ENCODE results near the gene ATP6V0E1.

ATP6V0E1 gene

DNA sequence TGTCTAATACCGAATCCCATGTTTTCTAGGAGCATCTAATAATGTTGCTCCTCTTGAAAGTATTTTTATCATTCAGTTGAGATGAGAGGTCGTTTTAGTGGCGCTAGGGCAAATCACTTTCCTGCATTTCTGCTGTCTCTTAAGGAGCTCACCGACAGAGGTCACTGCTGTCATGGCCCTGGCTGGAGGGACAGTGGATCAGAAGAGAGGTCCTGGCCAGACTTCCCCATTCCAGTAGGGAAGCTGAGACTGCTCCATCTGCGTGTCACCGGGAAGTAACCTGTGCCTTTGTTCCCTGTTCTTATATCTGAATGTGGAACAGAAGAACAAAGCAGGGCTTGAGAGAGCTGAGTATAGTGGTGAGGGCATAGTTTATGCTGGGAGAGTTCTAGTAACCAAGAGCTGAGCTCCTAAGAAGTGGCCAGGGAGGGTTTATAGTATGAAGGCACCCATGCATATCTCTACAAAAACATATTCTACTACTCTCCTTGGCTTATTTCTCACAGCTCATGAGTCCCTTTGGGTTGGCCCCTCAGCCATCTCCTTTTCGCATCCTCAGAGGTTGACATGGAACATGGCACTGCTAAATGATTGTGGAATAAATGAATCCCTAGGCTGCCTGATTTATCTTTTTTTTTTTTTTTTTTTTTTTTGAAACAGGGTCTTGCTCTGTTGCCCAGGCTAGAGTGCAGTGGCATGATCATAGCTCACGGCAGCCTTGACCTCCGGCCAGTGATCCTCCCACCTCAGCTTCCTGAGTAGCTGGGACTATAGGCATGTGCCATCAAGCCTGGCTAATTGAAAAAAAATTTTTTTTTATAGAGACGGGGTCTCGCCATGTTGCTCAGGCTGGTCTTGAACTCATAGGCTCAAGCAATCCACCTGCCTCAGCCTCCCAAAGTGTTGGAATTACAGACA is 27.2 kb downstream of the ATP6V0E1 start:
- Histone ChIP-seq H2AK5ac (ENCODE audit: low read length) (no peak overlapping the region), H3K14ac (ENCODE audit: low read length) (no peak overlapping the region), H4K8ac (ENCODE audit: low read depth, low read length) (peak overlapping the region; percentile 29), H3K36me3 (ENCODE audit: control insufficient read depth in 1 of 2, insufficient read depth in 2 of 2, low read length in 2 of 2) (no peaks in the 10 kb centered on the region), H3K79me1 (ENCODE audit: low read length) (no peaks in the 10 kb centered on the region), H3K4me2 (ENCODE audit: low read length) (no peak overlapping the region), H4K91ac (ENCODE audit: low read depth, low read length) (no peak overlapping the region), H3K27ac (ENCODE audit: low read depth, low read length) (no peak overlapping the region), H3K79me2 (ENCODE audit: control insufficient read depth, insufficient read depth, low read length, poor library complexity) (peaks cover 4% of the 10 kb centered on the region), H4K12ac (ENCODE audit: low read depth, low read length) (no peak overlapping the region), H2BK12ac (ENCODE audit: low read length) (no peak overlapping the region), H3K27me3 (ENCODE audit: insufficient read depth, low read length) (no peaks in the 10 kb centered on the region), H3K4me3 (ENCODE audit: low read depth, low read length) (no peak overlapping the region), H3K23ac (ENCODE audit: low read length) (peak overlapping the region; percentile 52), H3K9me3 (ENCODE audit: insufficient read depth, low read depth, low read length) (no peaks in the 10 kb centered on the region), H2BK120ac (ENCODE audit: insufficient read depth, low read length, poor library complexity) (peak overlapping the region; percentile 17), H3K18ac (ENCODE audit: low read length) (no peak overlapping the region), H2AFZ (ENCODE audit: insufficient read depth, low read length, poor library complexity) (no peak overlapping the region), H3K9ac (ENCODE audit: low read length) (peak overlapping the region; percentile 22), H3K4me1 (ENCODE audit: control insufficient read depth in 1 of 2, insufficient read depth in 2 of 2, low read length in 2 of 2) (peaks cover under 1 to 5% of the 10 kb centered on the region in 2 experiments), H3K4ac (ENCODE audit: low read depth, low read length) (peak overlapping the region; percentile 77), H2BK5ac (ENCODE audit: low read depth, low read length, poor library complexity) (no peak overlapping the region)
- DNase-seq, result peak; percentile 86 to 87
- no CpG with 5 or more reads among the region's 11 CpGs for WGBS (ENCODE audit: extremely low coverage, insufficient coverage, insufficient read length)

DNA sequence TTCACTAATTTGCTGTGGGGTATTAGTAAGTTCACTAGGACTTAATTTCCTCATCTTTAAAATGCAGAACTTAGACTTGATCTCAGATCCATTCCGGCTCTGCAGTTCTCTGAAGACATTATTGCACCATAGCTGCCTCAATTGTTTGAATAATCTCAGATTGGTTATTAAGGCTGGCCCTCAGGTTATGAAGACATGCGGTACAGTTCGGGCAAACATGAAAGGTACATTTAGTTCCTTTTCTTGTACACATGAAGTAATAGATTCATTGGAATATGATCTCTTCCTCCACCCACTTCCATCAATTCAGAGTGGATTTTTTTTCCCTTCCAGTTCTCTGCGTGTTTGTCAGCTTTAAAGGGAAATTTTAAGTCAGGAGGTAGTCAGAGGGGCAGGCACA is 28.0 kb downstream of the ATP6V0E1 start:
- H4K12ac ChIP-seq (ENCODE audit: low read depth, low read length), result no peak overlapping the region
- no peak overlapping the region for H3K27ac ChIP-seq (ENCODE audit: low read depth, low read length)
- no CpG with 5 or more reads among the region's 4 CpGs for WGBS (ENCODE audit: extremely low coverage, insufficient coverage, insufficient read length)
- no peaks in the 10 kb centered on the region for H3K9me3 ChIP-seq (ENCODE audit: insufficient read depth, low read depth, low read length)
- H3K36me3 ChIP-seq (ENCODE audit: control insufficient read depth in 1 of 2, insufficient read depth in 2 of 2, low read length in 2 of 2), result no peaks in the 10 kb centered on the region
- H4K8ac ChIP-seq (ENCODE audit: low read depth, low read length), result no peak overlapping the region
- H3K4me3 ChIP-seq (ENCODE audit: low read depth, low read length), result no peak overlapping the region
- peaks cover 7% of the 10 kb centered on the region for H3K79me2 ChIP-seq (ENCODE audit: control insufficient read depth, insufficient read depth, low read length, poor library complexity)
- H3K4me1 ChIP-seq (ENCODE audit: control insufficient read depth in 1 of 2, insufficient read depth in 2 of 2, low read length in 2 of 2), result peaks cover 5 to 9% of the 10 kb centered on the region in 2 experiments
- no peak overlapping the region for H4K91ac ChIP-seq (ENCODE audit: low read depth, low read length)
- no peak overlapping the region for H3K23ac ChIP-seq (ENCODE audit: low read length)
- no peak overlapping the region for H2AK5ac ChIP-seq (ENCODE audit: low read length)
- no peak overlapping the region for H3K4me2 ChIP-seq (ENCODE audit: low read length)
- peak overlapping the region; percentile 49 for H3K4ac ChIP-seq (ENCODE audit: low read depth, low read length)
- H3K18ac ChIP-seq (ENCODE audit: low read length), result no peak overlapping the region
- H2BK120ac ChIP-seq (ENCODE audit: insufficient read depth, low read length, poor library complexity), result no peak overlapping the region
- H2AFZ ChIP-seq (ENCODE audit: insufficient read depth, low read length, poor library complexity), result no peak overlapping the region
- DNase-seq, result no peak
- no peak overlapping the region for H2BK5ac ChIP-seq (ENCODE audit: low read depth, low read length, poor library complexity)
- H3K79me1 ChIP-seq (ENCODE audit: low read length), result no peaks in the 10 kb centered on the region
- H3K27me3 ChIP-seq (ENCODE audit: insufficient read depth, low read length), result no peaks in the 10 kb centered on the region
- H3K14ac ChIP-seq (ENCODE audit: low read length), result no peak overlapping the region
- no peak overlapping the region for H2BK12ac ChIP-seq (ENCODE audit: low read length)
- H3K9ac ChIP-seq (ENCODE audit: low read length), result no peak overlapping the region

DNA sequence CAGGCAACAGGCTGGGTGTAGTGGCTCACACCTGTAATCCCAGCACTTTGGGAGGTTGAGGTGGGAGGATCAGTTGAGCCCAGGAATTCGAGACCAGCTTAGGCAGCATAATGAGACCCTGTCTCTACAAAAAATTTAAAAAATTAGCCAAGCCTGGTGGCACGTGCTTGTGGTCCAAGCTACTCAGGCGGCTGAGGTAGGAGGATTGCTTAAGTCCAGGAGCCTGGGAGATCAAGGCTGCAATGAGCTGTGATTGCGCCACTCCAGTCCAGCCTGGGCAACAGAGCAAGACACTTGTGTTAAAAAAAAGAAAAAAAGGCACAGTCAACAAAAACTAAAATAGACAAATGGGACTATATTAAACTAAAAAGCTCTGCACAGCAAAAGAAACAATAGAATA is 29.3 kb downstream of the ATP6V0E1 start:
- Histone ChIP-seq H3K27me3 (ENCODE audit: insufficient read depth, low read length) (no peaks in the 10 kb centered on the region), H3K9me3 (ENCODE audit: insufficient read depth, low read depth, low read length) (no peaks in the 10 kb centered on the region), H2AK5ac (ENCODE audit: low read length) (no peak overlapping the region), H3K79me1 (ENCODE audit: low read length) (no peaks in the 10 kb centered on the region), H4K91ac (ENCODE audit: low read depth, low read length) (no peak overlapping the region), H3K14ac (ENCODE audit: low read length) (no peak overlapping the region), H3K36me3 (ENCODE audit: control insufficient read depth in 1 of 2, insufficient read depth in 2 of 2, low read length in 2 of 2) (no peaks in the 10 kb centered on the region), H2BK12ac (ENCODE audit: low read length) (no peak overlapping the region), H3K4ac (ENCODE audit: low read depth, low read length) (no peak overlapping the region), H3K9ac (ENCODE audit: low read length) (no peak overlapping the region), H3K18ac (ENCODE audit: low read length) (no peak overlapping the region), H2AFZ (ENCODE audit: insufficient read depth, low read length, poor library complexity) (no peak overlapping the region), H2BK5ac (ENCODE audit: low read depth, low read length, poor library complexity) (no peak overlapping the region), H2BK120ac (ENCODE audit: insufficient read depth, low read length, poor library complexity) (no peak overlapping the region), H3K23ac (ENCODE audit: low read length) (no peak overlapping the region), H4K8ac (ENCODE audit: low read depth, low read length) (no peak overlapping the region), H3K4me3 (ENCODE audit: low read depth, low read length) (no peak overlapping the region), H3K27ac (ENCODE audit: low read depth, low read length) (no peak overlapping the region), H3K4me1 (ENCODE audit: control insufficient read depth in 1 of 2, insufficient read depth in 2 of 2, low read length in 2 of 2) (peaks cover 5 to 14% of the 10 kb centered on the region in 2 experiments), H3K79me2 (ENCODE audit: control insufficient read depth, insufficient read depth, low read length, poor library complexity) (peaks cover 5% of the 10 kb centered on the region), H3K4me2 (ENCODE audit: low read length) (no peak overlapping the region), H4K12ac (ENCODE audit: low read depth, low read length) (no peak overlapping the region)
- WGBS (ENCODE audit: extremely low coverage, insufficient coverage, insufficient read length), result no CpG with 5 or more reads among the region's 4 CpGs
- DNase-seq, result peak; percentile 84 to 88

DNA sequence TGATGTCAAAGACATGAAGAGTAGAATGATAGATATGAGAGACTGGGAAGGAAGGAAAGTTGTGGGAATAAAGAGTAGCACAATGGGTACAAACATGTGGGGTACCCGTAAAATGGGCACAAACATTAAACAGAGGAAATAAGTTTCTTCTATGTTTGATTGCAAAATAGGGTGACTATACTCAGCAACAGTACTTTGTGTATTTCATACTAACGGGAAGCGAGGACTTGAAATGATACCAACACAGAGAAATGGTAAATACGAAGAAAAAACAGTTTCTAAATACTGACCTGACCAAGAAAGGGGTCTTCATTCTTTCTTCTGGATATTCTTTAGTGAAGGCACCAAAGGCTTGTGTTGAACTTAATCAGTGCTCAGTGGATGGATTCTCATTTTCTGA is 31.1 kb downstream of the ATP6V0E1 start:
- WGBS (ENCODE audit: extremely low coverage, insufficient coverage, insufficient read length), result no CpG with 5 or more reads among the region's 4 CpGs
- no peak overlapping the region for H3K4me2 ChIP-seq (ENCODE audit: low read length)
- H3K23ac ChIP-seq (ENCODE audit: low read length), result no peak overlapping the region
- no peak overlapping the region for H2AK5ac ChIP-seq (ENCODE audit: low read length)
- no peak overlapping the region for H3K27ac ChIP-seq (ENCODE audit: low read depth, low read length)
- no peak overlapping the region for H3K4ac ChIP-seq (ENCODE audit: low read depth, low read length)
- no peak overlapping the region for H4K91ac ChIP-seq (ENCODE audit: low read depth, low read length)
- no peak overlapping the region for H2BK5ac ChIP-seq (ENCODE audit: low read depth, low read length, poor library complexity)
- no peaks in the 10 kb centered on the region for H3K27me3 ChIP-seq (ENCODE audit: insufficient read depth, low read length)
- H3K79me2 ChIP-seq (ENCODE audit: control insufficient read depth, insufficient read depth, low read length, poor library complexity), result peaks cover 5% of the 10 kb centered on the region
- no peaks in the 10 kb centered on the region for H3K79me1 ChIP-seq (ENCODE audit: low read length)
- H3K14ac ChIP-seq (ENCODE audit: low read length), result no peak overlapping the region
- no peaks in the 10 kb centered on the region for H3K36me3 ChIP-seq (ENCODE audit: control insufficient read depth in 1 of 2, insufficient read depth in 2 of 2, low read length in 2 of 2)
- H3K4me3 ChIP-seq (ENCODE audit: low read depth, low read length), result no peak overlapping the region
- no peak overlapping the region for H4K8ac ChIP-seq (ENCODE audit: low read depth, low read length)
- H2AFZ ChIP-seq (ENCODE audit: insufficient read depth, low read length, poor library complexity), result no peak overlapping the region
- no peak for DNase-seq
- no peak overlapping the region for H2BK12ac ChIP-seq (ENCODE audit: low read length)
- H3K4me1 ChIP-seq (ENCODE audit: control insufficient read depth in 1 of 2, insufficient read depth in 2 of 2, low read length in 2 of 2), result peaks cover 5 to 14% of the 10 kb centered on the region in 2 experiments
- no peaks in the 10 kb centered on the region for H3K9me3 ChIP-seq (ENCODE audit: insufficient read depth, low read depth, low read length)
- no peak overlapping the region for H2BK120ac ChIP-seq (ENCODE audit: insufficient read depth, low read length, poor library complexity)
- H4K12ac ChIP-seq (ENCODE audit: low read depth, low read length), result no peak overlapping the region
- no peak overlapping the region for H3K18ac ChIP-seq (ENCODE audit: low read length)
- no peak overlapping the region for H3K9ac ChIP-seq (ENCODE audit: low read length)

Measured in trophoblast cell (in vitro differentiated cells and primary cell).